Measurements from ENCODE around the gene KRT1.

- TF ChIP-seq EZH2 (IDR thresholded peaks at IDR 0.05; ENCODE audit: insufficient read depth, low read length) (no peak), CTCF (IDR thresholded peaks at IDR 0.05; ENCODE audit: insufficient read depth, low read depth, low read length) (no peak)
Observed at GRCh38 chr12:52630008-52630500, 50.2 kb downstream of the KRT1 start.

Data from astrocyte (in vitro differentiated cells and primary cell).